GM12891 (cell line): Measurements from ENCODE around the gene FITM2.

Experiments
- PAX5 ChIP-seq: IDR thresholded peaks from 2 replicates; pipeline ENCODE4 v1.6.1; 2011; ENCODE audit warnings: low read length, moderate library complexity, mild to moderate bottlenecking; ENCODE audit not compliant: insufficient read depth, severe bottlenecking
- POLR2A ChIP-seq: IDR thresholded peaks from 2 replicates; pipeline ENCODE4 v1.6.1; 2011; ENCODE audit warnings: low read depth, low read length, control low read depth
- POLR2AphosphoS5 ChIP-seq: IDR thresholded peaks from 2 replicates; pipeline ENCODE4 v1.6.1; 2011; ENCODE audit warnings: low read depth, low read length, control low read depth
- SPI1 ChIP-seq: IDR thresholded peaks from 2 replicates; pipeline ENCODE4 v1.6.1; 2011; ENCODE audit warnings: low read depth, low read length, control low read depth
- TAF1 ChIP-seq: IDR thresholded peaks from 2 replicates; pipeline ENCODE4 v1.6.1; 2011; ENCODE audit warnings: low read depth, low read length, control low read depth

- no peak for TF ChIP-seq POLR2A
- no peak for TF ChIP-seq TAF1
- no peak for TF ChIP-seq SPI1
- no peak for TF ChIP-seq POLR2AphosphoS5
- TF ChIP-seq PAX5, result no peak
Measured at GRCh38 chr20:44314870-44315269, 3.9 kb upstream of the FITM2 start.
